Stimulated activated naive CD8-positive, alpha-beta T cell treated with anti-CD3 and anti-CD28 coated beads, Interleukin-15, Interleukin-2, amounts not matched to agents 100 ng/mL and 50 ng/mL, for 24 hours (primary cell): ENCODE data around the gene KCNJ12.
A peak's percentile ranks its signal among the peaks of the same experiment; 100 is the strongest.
"Not testable (repeated sequence)": the region's sequence is repeated elsewhere in the genome, so short reads cannot be mapped to it uniquely, and the experiment has no call there.

ENCODE experiments used
- H3K27ac Mint-ChIP-seq: one replicate; pipeline ENCODE4 v1.8.0; 2021; ENCODE audit warnings: mild to moderate bottlenecking, mixed read lengths
- H3K27me3 Mint-ChIP-seq: one replicate; pipeline ENCODE4 v1.8.0; 2021; ENCODE audit warnings: mixed read lengths
- H3K36me3 Mint-ChIP-seq: one replicate; pipeline ENCODE4 v1.8.0; 2021; ENCODE audit warnings: low read depth, mixed read lengths
- H3K4me1 Mint-ChIP-seq: one replicate; pipeline ENCODE4 v1.8.0; 2021; ENCODE audit warnings: low read depth, mixed read lengths
- H3K4me3 Mint-ChIP-seq: one replicate; pipeline ENCODE4 v1.8.0; 2021; ENCODE audit warnings: mild to moderate bottlenecking, mixed read lengths
- H3K9me3 Mint-ChIP-seq: one replicate; pipeline ENCODE4 v1.8.0; 2021; ENCODE audit warnings: mixed read lengths

The KCNJ12 gene

DNA sequence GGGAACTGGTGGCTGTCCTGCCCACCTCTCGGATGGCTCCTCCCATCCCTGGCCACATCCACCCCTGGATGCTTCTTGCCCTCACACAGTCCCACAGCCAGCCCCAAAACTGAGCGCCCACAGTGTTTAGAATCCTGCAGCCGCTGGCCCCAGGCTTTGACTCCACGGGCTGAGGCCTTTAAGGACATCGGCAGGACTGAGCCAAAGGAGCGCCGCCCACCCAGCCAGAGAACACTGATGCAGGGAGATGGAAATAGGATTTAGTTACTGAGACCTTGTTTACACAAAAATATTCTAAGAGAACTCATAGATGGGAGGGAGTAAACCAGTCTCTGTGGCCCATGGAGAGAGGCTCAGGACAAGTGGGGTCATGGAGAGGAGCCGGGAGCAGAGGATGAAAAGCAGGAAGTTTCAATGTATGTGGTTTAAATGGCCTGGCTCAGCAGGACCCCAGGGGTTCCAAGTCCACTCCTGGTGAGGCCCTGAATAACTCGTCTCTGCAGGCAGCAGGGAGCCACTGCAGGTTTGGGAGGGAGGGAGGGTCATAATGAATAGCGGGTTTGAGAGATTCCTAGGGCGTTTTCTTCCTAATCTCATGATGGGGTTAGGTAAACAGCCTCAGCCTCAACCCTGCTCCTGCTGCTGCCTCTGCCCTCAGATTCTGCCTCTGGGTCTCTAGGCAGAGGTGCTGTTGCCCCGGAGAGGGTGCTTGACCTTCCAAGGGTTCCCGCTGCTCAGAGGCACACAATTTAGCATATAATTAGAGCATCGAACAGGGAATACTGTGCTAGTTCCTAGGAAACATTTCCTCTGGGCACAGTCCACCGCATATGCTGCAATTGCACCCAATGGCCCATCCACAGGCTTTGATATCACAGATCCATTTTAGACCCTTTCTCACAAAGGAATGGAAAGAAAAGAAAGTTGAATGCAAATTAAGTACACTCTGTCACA, 61.0 kb downstream of the KCNJ12 start:
- not testable (repeated sequence) for H3K27me3 Mint-ChIP-seq, H3K27ac Mint-ChIP-seq, H3K4me3 Mint-ChIP-seq, H3K36me3 Mint-ChIP-seq, H3K4me1 Mint-ChIP-seq, H3K9me3 Mint-ChIP-seq

DNA sequence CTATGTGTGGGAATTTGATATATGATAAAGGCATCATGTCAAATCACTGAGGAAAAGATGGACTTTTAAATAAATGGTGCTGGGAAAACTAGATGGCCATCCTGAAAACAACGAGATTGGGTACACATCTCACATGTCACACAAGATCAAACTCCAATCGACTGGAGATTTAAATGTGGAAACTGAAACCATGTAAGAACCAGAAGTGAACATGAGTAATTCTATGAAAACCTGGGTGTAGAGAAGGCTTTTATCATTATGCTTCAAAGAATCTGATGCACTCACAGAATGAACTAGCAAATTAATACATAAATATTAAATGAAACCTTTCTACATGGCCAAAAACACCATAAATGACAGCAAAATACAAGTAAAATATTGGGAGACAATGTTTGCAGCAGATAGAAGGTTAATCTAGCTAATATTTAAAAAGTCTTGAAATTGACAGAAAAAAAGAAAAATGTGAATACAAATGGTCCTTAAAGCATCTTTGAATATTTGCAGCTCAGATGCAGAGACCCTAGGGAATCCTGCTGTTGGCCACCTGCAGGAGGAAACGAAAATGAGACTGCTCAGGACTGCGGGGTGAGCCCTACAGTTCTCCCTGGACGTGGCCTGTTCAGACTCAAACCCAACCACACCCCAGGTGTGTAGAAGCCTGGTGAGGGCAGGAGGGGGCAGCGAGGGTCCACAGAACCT, 62.3 kb downstream of the KCNJ12 start:
- H3K4me1 Mint-ChIP-seq, H3K27me3 Mint-ChIP-seq, H3K9me3 Mint-ChIP-seq, H3K36me3 Mint-ChIP-seq, H3K27ac Mint-ChIP-seq, H3K4me3 Mint-ChIP-seq: not testable (repeated sequence)

DNA sequence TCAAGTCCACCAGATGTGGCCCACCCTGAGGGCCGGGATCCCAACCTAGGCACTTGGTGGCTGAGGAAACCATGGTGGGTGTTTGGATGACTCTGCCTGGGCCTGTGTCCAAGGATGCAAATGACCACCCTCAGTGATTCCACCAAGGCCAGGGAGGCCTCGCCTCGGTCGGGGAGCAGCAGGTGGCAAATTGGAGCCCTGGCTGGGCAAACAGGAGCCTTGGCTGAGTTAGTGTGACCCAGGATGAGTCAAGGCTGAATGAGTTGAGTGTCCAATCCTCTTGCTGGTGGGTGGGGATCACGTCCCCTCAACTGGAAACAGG, 62.8 kb downstream of the KCNJ12 start:
- not testable (repeated sequence) for H3K4me1 Mint-ChIP-seq, H3K9me3 Mint-ChIP-seq, H3K27me3 Mint-ChIP-seq, H3K27ac Mint-ChIP-seq, H3K4me3 Mint-ChIP-seq, H3K36me3 Mint-ChIP-seq

DNA sequence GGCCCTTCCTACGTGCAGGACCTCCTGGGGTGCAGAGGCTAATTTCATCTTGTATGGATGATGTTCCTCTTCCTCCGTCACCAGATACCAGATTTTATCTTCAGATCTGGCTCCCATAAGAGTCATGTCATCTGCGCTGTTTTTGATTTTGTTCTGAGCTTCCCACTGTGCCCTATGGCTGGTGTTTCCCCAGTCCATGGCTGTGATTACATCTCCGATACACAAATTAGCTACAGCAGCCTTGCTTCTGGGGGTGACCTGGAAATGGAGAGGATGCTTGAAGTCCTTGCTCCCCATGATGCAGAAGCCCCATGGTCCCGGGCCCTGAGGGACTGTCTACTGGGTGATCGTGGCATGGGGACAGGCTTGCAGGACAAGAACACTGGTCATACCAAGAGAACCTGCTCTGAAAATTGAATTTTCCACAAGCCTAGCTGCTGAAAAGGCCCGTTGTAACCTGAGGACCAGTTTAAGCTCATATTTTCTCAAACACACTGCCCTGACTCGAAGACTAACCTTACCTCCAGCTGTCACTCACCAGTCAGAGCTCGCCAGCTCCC, 69.0 kb downstream of the KCNJ12 start:
- peaks cover 3% of the 10 kb centered on the region for H3K27me3 Mint-ChIP-seq
- H3K27ac Mint-ChIP-seq, result no peak overlapping the region
- H3K36me3 Mint-ChIP-seq, result no peaks in the 10 kb centered on the region
- H3K4me3 Mint-ChIP-seq, result no peak overlapping the region
- H3K4me1 Mint-ChIP-seq, result no peaks in the 10 kb centered on the region
- H3K9me3 Mint-ChIP-seq, result no peaks in the 10 kb centered on the region

DNA sequence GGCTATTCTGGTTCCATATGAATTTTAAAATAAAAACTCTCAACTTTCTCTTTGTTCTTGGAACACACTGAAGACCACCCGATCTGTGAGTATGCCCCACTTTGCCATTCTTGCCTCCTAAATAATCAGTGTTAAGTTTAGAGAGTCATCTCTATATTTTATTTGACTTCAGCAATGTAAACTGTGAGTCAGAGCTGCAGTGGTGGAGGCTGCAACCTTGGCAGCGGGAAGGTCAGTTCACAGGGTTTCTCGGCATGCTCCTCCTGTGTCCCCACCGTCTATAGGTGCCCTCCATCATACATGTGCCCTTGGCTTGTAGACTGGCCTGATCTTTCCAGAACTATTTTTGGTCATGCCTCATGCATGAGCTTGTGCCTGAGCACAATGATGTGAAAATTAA, 71.4 kb downstream of the KCNJ12 start:
- not testable (repeated sequence) for H3K27me3 Mint-ChIP-seq, H3K4me3 Mint-ChIP-seq, H3K36me3 Mint-ChIP-seq, H3K9me3 Mint-ChIP-seq, H3K4me1 Mint-ChIP-seq, H3K27ac Mint-ChIP-seq

DNA sequence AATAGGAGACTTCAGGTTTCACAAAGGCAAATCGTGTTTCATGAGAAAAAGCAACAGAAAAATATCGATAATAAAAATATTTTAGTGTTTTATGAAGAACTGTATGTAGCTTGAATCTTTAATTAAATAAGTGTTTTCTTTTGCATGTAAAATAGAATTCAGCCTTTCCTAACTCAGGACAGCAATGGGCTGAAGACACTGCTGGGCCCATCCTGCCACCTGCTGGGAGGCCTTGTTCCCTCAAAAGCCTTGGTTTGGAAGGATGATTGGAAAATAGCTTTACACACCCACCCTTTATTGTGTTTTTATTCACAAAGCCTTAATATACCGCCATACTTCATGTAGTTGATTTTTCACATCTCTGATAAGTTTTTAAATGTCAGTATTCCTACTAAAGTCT, 73.7 kb downstream of the KCNJ12 start:
- not testable (repeated sequence) for H3K4me3 Mint-ChIP-seq, H3K9me3 Mint-ChIP-seq, H3K27ac Mint-ChIP-seq, H3K4me1 Mint-ChIP-seq, H3K36me3 Mint-ChIP-seq
- peaks cover 11% of the 10 kb centered on the region for H3K27me3 Mint-ChIP-seq

DNA sequence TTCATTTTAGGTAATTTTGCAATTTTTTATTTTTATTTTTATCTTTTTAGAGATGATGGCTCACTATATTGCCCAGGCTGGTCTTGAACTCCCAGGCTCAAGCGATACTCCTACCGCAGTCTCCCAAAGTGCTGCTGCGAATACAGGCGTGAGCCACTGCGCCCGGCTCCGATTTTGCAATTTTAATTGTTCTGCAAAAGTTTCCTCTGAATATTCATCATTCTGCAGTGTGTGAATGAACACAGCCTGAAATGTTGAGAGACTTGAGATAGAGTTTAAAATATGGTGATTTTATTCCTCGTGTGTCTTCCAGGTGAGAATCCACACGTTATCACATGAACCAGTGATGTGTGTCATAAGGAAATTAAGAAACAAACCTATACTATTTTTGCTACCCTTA, 75.8 kb downstream of the KCNJ12 start:
- H3K9me3 Mint-ChIP-seq, result no peaks in the 10 kb centered on the region
- no peak overlapping the region for H3K4me3 Mint-ChIP-seq
- H3K27me3 Mint-ChIP-seq, result peaks cover 11% of the 10 kb centered on the region
- H3K36me3 Mint-ChIP-seq, result no peaks in the 10 kb centered on the region
- peaks cover 14% of the 10 kb centered on the region for H3K4me1 Mint-ChIP-seq
- no peak overlapping the region for H3K27ac Mint-ChIP-seq

DNA sequence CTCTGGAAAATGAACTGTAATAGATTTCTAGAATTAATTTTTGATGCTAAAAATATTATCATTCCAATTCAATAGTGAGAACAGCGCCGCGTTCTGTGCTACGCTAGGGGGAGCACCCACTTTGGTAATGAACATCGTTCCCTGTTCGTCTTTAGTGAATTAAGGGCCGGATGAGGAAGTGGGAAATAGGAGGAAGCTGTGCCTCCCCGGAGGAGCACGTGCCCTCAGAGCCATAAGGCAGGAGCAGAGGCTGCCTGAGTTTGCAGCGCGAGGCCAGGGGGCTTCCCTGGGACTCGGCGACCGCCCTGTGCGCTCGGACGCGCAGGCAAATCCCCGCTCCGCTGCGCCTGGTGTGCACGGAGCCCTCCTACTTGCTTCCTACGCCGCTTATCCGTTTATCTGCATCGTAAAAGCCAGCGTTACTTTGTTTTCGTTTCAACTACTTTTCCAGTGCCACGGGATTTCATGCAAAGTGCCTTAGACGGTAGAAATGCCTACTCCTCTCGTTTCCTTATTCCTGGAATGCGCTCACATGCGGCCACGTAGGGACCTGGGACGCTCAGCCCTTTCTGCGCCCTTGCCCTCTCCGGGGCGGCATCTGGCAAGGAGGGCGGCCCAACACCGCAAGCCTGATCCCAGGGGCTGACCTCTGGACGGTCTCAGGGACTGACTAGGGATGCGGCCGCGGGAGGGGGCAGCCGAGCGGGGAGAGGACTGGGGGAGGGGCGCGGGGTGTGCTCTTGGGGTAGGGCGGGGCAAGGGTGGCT, 76.4 kb downstream of the KCNJ12 start:
- Mint-ChIP-seq H3K4me3 (peak overlapping the region; percentile 35), H3K27me3 (peaks cover 11% of the 10 kb centered on the region), H3K9me3 (no peaks in the 10 kb centered on the region), H3K27ac (peak overlapping the region; percentile 55), H3K36me3 (no peaks in the 10 kb centered on the region), H3K4me1 (peaks cover 20% of the 10 kb centered on the region)

DNA sequence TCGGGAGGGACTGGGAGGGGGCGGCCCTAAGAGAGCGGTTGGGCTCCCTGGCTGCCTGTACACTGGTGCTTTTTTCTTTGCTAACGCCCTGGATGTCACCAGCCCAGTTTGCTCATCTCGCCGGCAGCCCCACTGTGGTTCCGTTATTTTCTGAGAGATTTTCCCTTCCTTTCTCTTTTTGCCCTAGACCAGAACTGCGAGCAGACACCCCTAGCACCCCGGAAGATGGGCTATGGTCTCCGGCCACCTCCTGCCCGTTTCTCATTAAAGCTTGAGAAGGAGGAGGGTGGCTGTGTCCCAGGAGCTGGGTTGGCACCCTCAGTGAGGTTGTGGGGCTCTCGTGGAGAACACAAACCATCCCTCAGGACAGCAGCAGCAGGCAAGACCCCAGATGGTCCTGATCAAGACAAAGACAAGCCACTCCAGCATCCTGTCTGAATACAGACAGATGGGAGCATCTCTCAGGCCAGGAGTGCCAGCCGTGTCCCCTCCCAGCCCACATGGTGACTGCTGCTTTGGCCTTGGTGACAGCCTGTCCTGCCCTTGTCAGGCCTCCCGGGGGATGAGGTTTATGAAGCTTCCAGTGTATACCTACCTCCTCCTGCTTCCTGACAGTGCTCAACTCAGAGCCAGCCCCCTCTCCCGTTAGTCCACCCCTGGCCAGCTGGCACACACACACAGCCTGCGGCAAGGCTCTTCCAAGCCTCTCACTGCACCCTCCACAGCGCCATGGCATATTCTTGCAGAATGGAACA, 77.2 kb downstream of the KCNJ12 start:
- peaks cover 20% of the 10 kb centered on the region for H3K4me1 Mint-ChIP-seq
- H3K4me3 Mint-ChIP-seq, result no peak overlapping the region
- H3K36me3 Mint-ChIP-seq, result no peaks in the 10 kb centered on the region
- H3K27me3 Mint-ChIP-seq, result peaks cover 11% of the 10 kb centered on the region
- H3K27ac Mint-ChIP-seq, result no peak overlapping the region
- H3K9me3 Mint-ChIP-seq, result no peaks in the 10 kb centered on the region

DNA sequence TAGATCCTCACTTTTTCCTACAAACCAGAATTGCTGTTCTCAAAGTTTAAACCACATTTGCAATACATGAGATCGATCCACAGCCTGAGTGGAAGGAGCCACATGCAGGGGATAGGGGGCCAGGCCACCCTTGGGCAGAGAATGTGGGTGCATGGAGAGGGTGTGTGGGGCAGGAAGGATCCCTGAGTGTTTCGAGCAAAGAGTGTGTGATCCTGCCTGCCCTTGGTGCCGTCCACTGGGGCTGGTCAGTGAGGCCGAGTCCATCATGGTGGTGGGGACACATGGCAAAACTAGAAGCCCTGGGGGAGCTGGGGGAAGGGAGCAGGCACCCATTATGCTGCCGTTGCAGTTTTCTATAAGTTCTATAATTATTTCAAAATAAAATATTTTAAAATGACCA, 77.8 kb downstream of the KCNJ12 start:
- H3K36me3 Mint-ChIP-seq, H3K27ac Mint-ChIP-seq, H3K9me3 Mint-ChIP-seq, H3K4me3 Mint-ChIP-seq: not testable (repeated sequence)
- Mint-ChIP-seq H3K27me3 (peaks cover 11% of the 10 kb centered on the region), H3K4me1 (peaks cover 20% of the 10 kb centered on the region)

DNA sequence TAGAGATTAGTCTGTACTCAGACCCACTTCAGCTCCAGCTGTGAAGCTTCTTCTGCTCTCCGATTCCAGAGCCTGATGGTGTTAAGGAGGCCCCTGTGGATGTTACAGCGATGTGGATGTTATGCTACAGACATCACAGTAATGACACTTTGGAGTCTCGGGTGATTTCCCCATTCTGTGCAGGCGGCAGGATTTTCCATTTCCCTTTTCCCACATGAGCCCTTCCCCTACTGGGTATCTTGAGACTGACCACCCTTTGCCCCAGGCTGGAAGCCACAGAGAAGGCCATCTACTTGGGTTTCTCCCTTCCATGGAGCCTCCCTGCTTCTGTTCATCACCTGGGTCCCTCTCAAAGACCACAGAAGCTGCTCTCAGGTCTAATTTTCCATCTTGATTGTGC, 78.3 kb downstream of the KCNJ12 start:
- Mint-ChIP-seq H3K36me3 (no peaks in the 10 kb centered on the region), H3K27me3 (peaks cover 11% of the 10 kb centered on the region), H3K4me1 (peaks cover 20% of the 10 kb centered on the region), H3K27ac (no peak overlapping the region), H3K4me3 (no peak overlapping the region), H3K9me3 (no peaks in the 10 kb centered on the region)

DNA sequence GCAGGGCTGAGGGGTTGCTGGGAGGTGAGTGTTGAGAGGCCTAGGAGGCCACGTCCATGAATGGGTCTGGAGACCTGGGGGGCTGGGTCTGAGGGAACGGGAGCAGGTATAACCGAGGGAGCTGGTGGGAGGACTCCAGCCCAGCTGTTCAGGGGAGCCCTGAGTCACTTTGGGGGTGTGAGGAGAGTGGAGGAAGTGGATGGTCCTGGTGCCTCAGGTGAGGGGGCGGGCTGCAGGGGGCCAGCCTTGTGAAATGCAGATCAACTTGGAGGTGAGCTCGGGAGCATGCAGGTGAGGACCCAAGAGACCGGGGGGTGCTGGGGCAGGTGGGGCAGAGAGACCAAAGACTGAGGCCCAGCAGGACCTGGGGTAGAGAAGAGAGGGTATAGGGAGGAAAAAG, 79.6 kb downstream of the KCNJ12 start:
- no peak overlapping the region for H3K4me3 Mint-ChIP-seq
- H3K36me3 Mint-ChIP-seq, result no peaks in the 10 kb centered on the region
- peaks cover 20% of the 10 kb centered on the region for H3K4me1 Mint-ChIP-seq
- H3K27ac Mint-ChIP-seq, result no peak overlapping the region
- H3K27me3 Mint-ChIP-seq, result peaks cover 6% of the 10 kb centered on the region
- no peaks in the 10 kb centered on the region for H3K9me3 Mint-ChIP-seq

DNA sequence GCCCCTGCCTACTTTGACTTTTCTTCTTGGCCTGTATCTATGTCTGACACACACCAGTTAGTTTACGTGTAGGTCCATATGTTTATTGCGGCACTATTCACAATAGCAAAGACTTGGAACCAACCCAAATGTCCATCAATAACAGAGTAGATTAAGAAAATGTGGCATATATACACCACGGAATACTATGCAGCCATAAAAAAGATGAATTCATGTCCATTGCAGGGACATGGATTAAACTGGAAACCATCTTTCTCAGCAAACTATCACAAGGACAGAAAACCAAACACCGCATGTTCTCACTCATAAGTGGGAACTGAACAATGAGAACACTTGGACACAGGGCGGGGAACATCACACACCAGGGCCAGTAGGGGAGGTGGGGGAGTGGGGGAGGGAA, 80.3 kb downstream of the KCNJ12 start:
- Mint-ChIP-seq H3K4me1 (peaks cover 20% of the 10 kb centered on the region), H3K27ac (peak overlapping the region; percentile 26)
- not testable (repeated sequence) for H3K4me3 Mint-ChIP-seq, H3K9me3 Mint-ChIP-seq, H3K27me3 Mint-ChIP-seq, H3K36me3 Mint-ChIP-seq
